ENCODE data around the gene HDHD3.

HDHD3 gene

GRCh38 chr9:113337714-113338113 is 39.1 kb downstream of the HDHD3 start:
- H3K36me3 Mint-ChIP-seq: no peaks in the 10 kb centered on the region
- no peaks in the 10 kb centered on the region for H3K9me3 Mint-ChIP-seq
- no peak overlapping the region for H3K4me3 Mint-ChIP-seq
- no peak overlapping the region for H3K27ac Mint-ChIP-seq
- no peak for ATAC-seq
- H3K27me3 Mint-ChIP-seq: peaks cover 10% of the 10 kb centered on the region
- H3K4me1 Mint-ChIP-seq: peaks cover 15% of the 10 kb centered on the region

- no peaks in the 10 kb centered on the region for H3K9me3 Mint-ChIP-seq
- no peaks in the 10 kb centered on the region for H3K4me1 Mint-ChIP-seq
- H3K27ac Mint-ChIP-seq: no peak overlapping the region
- H3K27me3 Mint-ChIP-seq: no peaks in the 10 kb centered on the region
- H3K36me3 Mint-ChIP-seq: no peaks in the 10 kb centered on the region
- no peak overlapping the region for H3K4me3 Mint-ChIP-seq
- ATAC-seq: no peak
These were observed 45.0 kb downstream of the HDHD3 start for GRCh38 chr9:113331780-113332179.

- H3K36me3 Mint-ChIP-seq: no peaks in the 10 kb centered on the region
- H3K27me3 Mint-ChIP-seq: no peaks in the 10 kb centered on the region
- no peak for ATAC-seq
These were observed 48.6 kb downstream of the HDHD3 start for GRCh38 chr9:113328045-113328782.

GRCh38 chr9:113326230-113326629 is 50.6 kb downstream of the HDHD3 start:
- no peak for ATAC-seq
- Mint-ChIP-seq H3K4me1 (no peaks in the 10 kb centered on the region), H3K9me3 (no peaks in the 10 kb centered on the region), H3K27ac (no peak overlapping the region), H3K36me3 (no peaks in the 10 kb centered on the region), H3K27me3 (no peaks in the 10 kb centered on the region), H3K4me3 (no peak overlapping the region)

More at GRCh38 chr9:113328045-113328782, 48.6 kb downstream of the HDHD3 start:
- Mint-ChIP-seq H3K27ac (no peak overlapping the region), H3K4me1 (no peaks in the 10 kb centered on the region), H3K4me3 (no peak overlapping the region), H3K9me3 (no peaks in the 10 kb centered on the region)
